Measurements from ENCODE around the gene SGTA. TPM values are rescaled to one million over a fixed set of nuclear protein-coding genes. Genes with fewer than 3 reads are reported as not detected.

SGTA gene
- total and polyA plus RNA-seq, 2 of the 4 experiments (the other 2 are of a cell fraction), result 17.4 to 72.9 TPM

DNA sequence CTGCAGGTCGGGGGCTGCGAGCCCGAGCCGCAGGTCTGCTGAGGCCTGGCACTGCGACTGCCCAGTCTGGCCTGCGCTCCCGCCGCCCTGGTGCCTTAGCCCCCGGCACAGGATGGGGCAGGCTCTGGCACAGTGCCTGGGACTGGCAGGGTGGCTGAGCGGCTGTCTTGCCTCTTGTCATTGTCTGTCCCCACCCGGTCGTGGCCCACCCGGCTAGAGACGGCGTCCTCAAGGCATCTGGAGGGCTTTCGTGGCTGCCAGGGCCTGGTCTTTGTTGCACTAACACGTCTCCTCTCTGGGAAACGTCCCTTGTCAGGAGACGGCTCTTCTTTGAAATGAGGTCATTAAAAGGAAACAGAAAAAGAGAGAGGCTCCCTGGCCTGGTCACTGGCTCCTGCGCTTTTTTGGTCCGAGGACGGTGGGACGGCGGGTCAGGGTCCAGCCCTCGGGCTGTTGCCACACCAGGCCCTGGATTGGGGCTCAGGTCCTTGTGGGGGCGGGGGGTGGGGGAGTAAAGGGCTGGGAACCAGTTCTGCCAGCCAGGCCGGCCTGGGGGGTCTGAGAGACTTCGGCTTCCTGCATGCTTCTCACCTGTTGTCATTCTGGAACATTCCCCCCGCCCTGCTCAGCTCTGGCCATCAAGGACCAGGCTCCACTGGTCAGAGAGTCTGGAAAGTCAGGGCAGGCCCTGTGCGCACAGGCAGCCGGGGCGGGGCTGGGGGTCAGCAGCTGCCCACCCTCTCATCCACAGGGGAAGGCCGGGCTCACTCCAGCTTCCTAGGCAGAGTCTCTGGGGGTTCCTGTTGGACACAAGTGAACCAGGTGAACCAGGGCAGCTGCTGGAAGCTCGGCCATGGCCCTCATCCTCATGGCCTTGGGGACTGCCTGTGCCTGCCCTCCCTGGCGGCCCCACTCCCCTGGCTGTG is 30.4 kb upstream of the SGTA start:
- no peak overlapping the region for H3K23ac ChIP-seq (ENCODE audit: low read depth, low read length)
- H3K36me3 ChIP-seq (ENCODE audit: control insufficient read depth, insufficient read depth, low read length), result peaks cover 33% of the 10 kb centered on the region
- no peak for ATAC-seq (ENCODE audit: low read depth)
- no peak overlapping the region for H2BK120ac ChIP-seq (ENCODE audit: low read depth, low read length)
- intact Hi-C loops (cut with micrococcal nuclease) (no loop called here), in situ Hi-C loops (cut with MboI; ENCODE audit: low sequenced_read_pairs) (no loop called here), dilution Hi-C loops (cut with HindIII; ENCODE audit: low sequenced_read_pairs, unreplicated experiment) (no loop called here)
- H3K9ac ChIP-seq (ENCODE audit: low read depth, low read length), result no peak overlapping the region
- no peaks in the 10 kb centered on the region; the same call in 1 of the 2 replicates for H4K20me1 ChIP-seq (ENCODE audit: insufficient read depth, low read length)
- H4K91ac ChIP-seq (ENCODE audit: insufficient read depth, low read depth, low read length), result no peak overlapping the region
- TF ChIP-seq RAD21 (IDR thresholded peaks at IDR 0.05; ENCODE audit: low read length), result no peak
- no peak for TF ChIP-seq CEBPB (IDR thresholded peaks at IDR 0.05; ENCODE audit: low read depth, low read length)
- TF ChIP-seq RFX5 (IDR thresholded peaks at IDR 0.05; ENCODE audit: low read depth, low read length), result no peak
- no peak for TF ChIP-seq FOS (IDR thresholded peaks at IDR 0.05; ENCODE audit: low read depth, low read length)
- no peak for TF ChIP-seq BHLHE40 (IDR thresholded peaks at IDR 0.05; ENCODE audit: low read depth, low read length)
- TF ChIP-seq SMC3 (IDR thresholded peaks at IDR 0.05; ENCODE audit: low read depth, low read length), result no peak
- TF ChIP-seq ELK1 (IDR thresholded peaks at IDR 0.05; ENCODE audit: borderline replicate concordance, low read depth, low read length), result no peak
- TF ChIP-seq MAFK (IDR thresholded peaks at IDR 0.05; ENCODE audit: low read depth, low read length), result no peak
- H3K9me1 ChIP-seq (ENCODE audit: insufficient read depth, low read length), result no peaks in the 10 kb centered on the region
- ChIA-PET CTCF (no interaction called here), POLR2A (ENCODE audit: unreplicated experiment) (no interaction called here)
- H2AK9ac ChIP-seq (replicated peaks; ENCODE audit: low read depth, low read length, poor library complexity), result no peak overlapping the region
- no peak overlapping the region for H4K8ac ChIP-seq (ENCODE audit: low read depth in 2 of 2, low read length in 2 of 2)
- WGBS, 2 experiments (ENCODE audit: extremely low coverage in 2 of 2, insufficient read length in 1 of 2), result 90% methylated on average over 19 of the region's 35 CpGs; no CpG with 5 or more reads in 1 of the 2 experiments
- H3K18ac ChIP-seq (ENCODE audit: low read depth, low read length), result no peak overlapping the region
- no peaks in the 10 kb centered on the region for H3K27me3 ChIP-seq (ENCODE audit: control insufficient read depth, insufficient read depth, low read length)
- H2BK15ac ChIP-seq (ENCODE audit: low read depth, low read length), result no peak overlapping the region
- H3K79me1 ChIP-seq (ENCODE audit: low read depth in 1 of 2, low read length in 2 of 2), result no peaks in the 10 kb centered on the region; a peak in 1 of 4 replicates
- no peak overlapping the region for H2AFZ ChIP-seq (replicated peaks; ENCODE audit: low read length, poor library complexity)
- H3K27ac ChIP-seq (ENCODE audit: insufficient read depth, low read length), result no peak overlapping the region
- no peak overlapping the region for H3K56ac ChIP-seq (ENCODE audit: extremely low read depth, insufficient read depth, low read length)
- H3K4me1 ChIP-seq (ENCODE audit: control insufficient read depth, insufficient read depth, low read length), result no peaks in the 10 kb centered on the region
- no peaks in the 10 kb centered on the region for H3K9me3 ChIP-seq (ENCODE audit: control insufficient read depth, insufficient read depth, low read length)
- H2AK5ac ChIP-seq (ENCODE audit: low read depth, low read length), result no peak overlapping the region
- H2BK5ac ChIP-seq (ENCODE audit: low read depth, low read length, poor library complexity, severe bottlenecking), result no peak overlapping the region
- no peak overlapping the region for H3K4me2 ChIP-seq (ENCODE audit: low read depth, low read length)
- no peak for DNase-seq
- no peak overlapping the region for H3K4ac ChIP-seq (ENCODE audit: low read depth, low read length)
- H2BK20ac ChIP-seq (ENCODE audit: low read depth, low read length), result no peak overlapping the region
- H4K5ac ChIP-seq (ENCODE audit: low read depth, low read length), result no peak overlapping the region
- no peak overlapping the region for H3K14ac ChIP-seq (replicated peaks; ENCODE audit: low read depth, low read length)
- no TSS peak for BruUV-seq (replicated peaks)
- H3K4me3 ChIP-seq (ENCODE audit: insufficient read depth, low read depth, low read length), result no peak overlapping the region

All from IMR-90 (cell line).